Stimulated activated CD4-positive, alpha-beta T cell treated with anti-CD3 and anti-CD28 coated beads, Interleukin-12 subunit alpha, Interleukin-12 subunit beta, amount 100 ng/mL, for 4 hours (primary cell): ENCODE results near the gene MSI2.
"Not testable (repeated sequence)": the region's sequence is repeated elsewhere in the genome, so short reads cannot be mapped to it uniquely, and the experiment has no call there.

Source experiments
- DNase-seq: peaks from one replicate; pipeline ENCODE4 v3.0.0-alpha.2; 2020

The MSI2 gene

GRCh38 chr17:57255776-57256681 is at the start of gene MSI2:
Gene MSI2, plus strand, starts transcription at chr17:57256523. Its CDS starts 220 bp downstream, at chr17:57256743.
- DNase-seq = peak; percentile 90

- DNase-seq = no peak
Measured at GRCh38 chr17:57206928-57207327, 49.4 kb upstream of the MSI2 start.

- DNase-seq = no peak
Measured at GRCh38 chr17:57207396-57207795, 48.9 kb upstream of the MSI2 start.

GRCh38 chr17:57210224-57210553 is 46.1 kb upstream of the MSI2 start:
- no peak for DNase-seq

- DNase-seq = no peak
Measured at GRCh38 chr17:57210972-57211411, 45.3 kb upstream of the MSI2 start.

- no peak for DNase-seq
Measured at GRCh38 chr17:57211543-57211942, 44.8 kb upstream of the MSI2 start.

GRCh38 chr17:57213180-57213825 is 43.0 kb upstream of the MSI2 start:
- DNase-seq = no peak

GRCh38 chr17:57215317-57215716 is 41.0 kb upstream of the MSI2 start:
- DNase-seq = no peak

GRCh38 chr17:57221366-57222350 is 34.7 kb upstream of the MSI2 start:
- no peak for DNase-seq

GRCh38 chr17:57222422-57222821 is 33.9 kb upstream of the MSI2 start:
- DNase-seq = not testable (repeated sequence)

- no peak for DNase-seq
Measured at GRCh38 chr17:57225127-57225526, 31.2 kb upstream of the MSI2 start.

- DNase-seq = no peak
Measured at GRCh38 chr17:57226793-57227192, 29.5 kb upstream of the MSI2 start.

- no peak for DNase-seq
Measured at GRCh38 chr17:57228911-57229310, 27.4 kb upstream of the MSI2 start.

GRCh38 chr17:57234061-57234738 is 22.1 kb upstream of the MSI2 start:
- no peak for DNase-seq

- DNase-seq = no peak
Measured at GRCh38 chr17:57234739-57235092, 21.6 kb upstream of the MSI2 start.

GRCh38 chr17:57235124-57235523 is 21.2 kb upstream of the MSI2 start:
- DNase-seq = no peak

- DNase-seq = no peak
Measured at GRCh38 chr17:57236686-57237299, 19.5 kb upstream of the MSI2 start.

- DNase-seq = no peak
Measured at GRCh38 chr17:57240648-57241047, 15.7 kb upstream of the MSI2 start.

GRCh38 chr17:57242148-57242547 is 14.2 kb upstream of the MSI2 start:
- no peak for DNase-seq

- DNase-seq = peak; percentile 73
Measured at GRCh38 chr17:57243171-57243622, 13.1 kb upstream of the MSI2 start.

- no peak for DNase-seq
Measured at GRCh38 chr17:57245786-57246185, 10.5 kb upstream of the MSI2 start.

- DNase-seq = no peak
Measured at GRCh38 chr17:57246257-57246656, 10.1 kb upstream of the MSI2 start.
